Measurements from ENCODE around the gene TAS2R14. TPM values are rescaled to one million over a fixed set of nuclear protein-coding genes. Genes with fewer than 3 reads are reported as not detected.

The TAS2R14 gene
- polyA plus RNA-seq, 1 of the 3 experiments (the other 2 are of a cell fraction) = 1.4 TPM

DNA sequence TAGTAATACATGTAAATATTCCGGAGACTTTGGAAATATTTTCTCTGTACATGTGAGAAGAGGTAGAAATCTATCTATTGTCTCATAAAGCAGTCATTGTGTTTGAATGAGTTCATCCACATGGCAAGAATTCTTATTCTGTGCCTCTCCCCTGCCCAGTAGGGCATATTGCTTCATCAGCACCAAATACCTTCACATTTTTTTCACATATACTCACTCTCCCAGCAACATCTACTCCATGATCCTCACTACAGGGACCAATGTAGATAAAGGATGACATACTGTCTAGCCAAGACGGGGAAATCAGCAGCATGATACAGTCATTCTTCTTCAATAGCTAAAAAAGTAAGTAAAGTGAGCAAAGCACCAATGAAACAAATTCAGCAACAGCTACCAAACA lies 1.3 kb upstream of the TAS2R14 start:
- ChIA-PET CTCF (no interaction called here), POLR2A (no interaction called here)
- no peaks in the 10 kb centered on the region for H4K20me1 ChIP-seq (ENCODE audit: insufficient read depth)
- no peaks in the 10 kb centered on the region for H3K9me3 ChIP-seq
- H3K4me2 ChIP-seq = no peak overlapping the region
- H3K79me2 ChIP-seq (ENCODE audit: insufficient read depth) = no peaks in the 10 kb centered on the region
- 86% methylated on average over 2 of the region's 2 CpGs for WGBS (ENCODE audit: low lambda C conversion rate)
- no peaks in the 10 kb centered on the region; the same call in 1 of the 2 replicates for H3K9me2 ChIP-seq
- peaks cover 2 to 4% of the 10 kb centered on the region in 2 experiments for H3K36me3 ChIP-seq (replicated peaks in 1 of 2; ENCODE audit: control insufficient read depth in 1 of 2, insufficient read depth in 2 of 2, low read length in 1 of 2)
- no peak overlapping the region for H3K9ac ChIP-seq
- no peak overlapping the region for H3K4me3 ChIP-seq (ENCODE audit: low read depth in 2 of 2, low read length in 1 of 2)
- peak; percentile 20; the same call in 1 of the 2 replicates for TF ChIP-seq FOSL2 (IDR thresholded peaks at IDR 0.05; ENCODE audit: borderline replicate concordance, low read depth)
- TF ChIP-seq, protein P1, sequence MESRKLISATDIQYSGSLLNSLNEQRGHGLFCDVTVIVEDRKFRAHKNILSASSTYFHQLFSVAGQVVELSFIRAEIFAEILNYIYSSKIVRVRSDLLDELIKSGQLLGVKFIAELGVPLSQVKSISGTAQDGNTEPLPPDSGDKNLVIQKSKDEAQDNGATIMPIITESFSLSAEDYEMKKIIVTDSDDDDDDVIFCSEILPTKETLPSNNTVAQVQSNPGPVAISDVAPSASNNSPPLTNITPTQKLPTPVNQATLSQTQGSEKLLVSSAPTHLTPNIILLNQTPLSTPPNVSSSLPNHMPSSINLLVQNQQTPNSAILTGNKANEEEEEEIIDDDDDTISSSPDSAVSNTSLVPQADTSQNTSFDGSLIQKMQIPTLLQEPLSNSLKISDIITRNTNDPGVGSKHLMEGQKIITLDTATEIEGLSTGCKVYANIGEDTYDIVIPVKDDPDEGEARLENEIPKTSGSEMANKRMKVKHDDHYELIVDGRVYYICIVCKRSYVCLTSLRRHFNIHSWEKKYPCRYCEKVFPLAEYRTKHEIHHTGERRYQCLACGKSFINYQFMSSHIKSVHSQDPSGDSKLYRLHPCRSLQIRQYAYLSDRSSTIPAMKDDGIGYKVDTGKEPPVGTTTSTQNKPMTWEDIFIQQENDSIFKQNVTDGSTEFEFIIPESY (IDR thresholded peaks at IDR 0.05; ENCODE audit: borderline replicate concordance, low read depth) = no peak
- TF ChIP-seq JUND (IDR thresholded peaks at IDR 0.05) = peak; percentile 48
- no peak overlapping the region for H2AFZ ChIP-seq (ENCODE audit: low read depth)
- no peaks in the 10 kb centered on the region for H3K27me3 ChIP-seq (ENCODE audit: insufficient read depth)
- peaks cover 5% of the 10 kb centered on the region for H3F3A ChIP-seq (replicated peaks; ENCODE audit: insufficient read depth)
- no peak for DNase-seq
- peaks cover 0 to 4% of the 10 kb centered on the region in 2 experiments; a peak in 1 of 4 replicates for H3K4me1 ChIP-seq (ENCODE audit: control insufficient read depth in 1 of 2, insufficient read depth in 2 of 2, low read depth in 1 of 2, low read length in 1 of 2)
- no peak overlapping the region for H3K27ac ChIP-seq (ENCODE audit: low read depth in 2 of 2, low read length in 1 of 2)

DNA sequence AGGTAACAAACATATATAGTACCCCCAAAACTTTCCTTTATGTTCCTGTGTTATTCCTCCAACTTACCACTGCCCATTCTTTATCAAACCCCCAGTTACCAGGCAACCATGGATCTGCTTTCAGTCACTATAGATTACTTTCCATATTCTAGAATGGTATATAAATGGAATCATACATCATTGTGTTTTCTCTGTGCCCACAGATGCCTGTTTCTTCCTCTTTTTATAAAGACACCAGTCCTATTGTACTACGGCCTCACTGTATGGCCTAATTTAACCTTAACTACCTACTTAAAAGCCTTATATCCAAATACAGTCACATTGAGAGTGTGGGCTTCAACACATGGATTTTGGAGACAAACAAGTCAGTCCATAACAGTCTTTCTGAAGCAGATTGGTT lies 2.6 kb downstream of the TAS2R14 start:
- Histone ChIP-seq H3K79me2 (ENCODE audit: insufficient read depth) (no peaks in the 10 kb centered on the region), H3K27ac (ENCODE audit: low read depth in 2 of 2, low read length in 1 of 2) (no peak overlapping the region), H3K4me2 (no peak overlapping the region), H3K27me3 (ENCODE audit: insufficient read depth) (no peaks in the 10 kb centered on the region), H2AFZ (ENCODE audit: low read depth) (no peak overlapping the region), H3K9me2 (no peaks in the 10 kb centered on the region; the same call in 1 of the 2 replicates), H3K4me1 (ENCODE audit: control insufficient read depth in 1 of 2, insufficient read depth in 2 of 2, low read depth in 1 of 2, low read length in 1 of 2) (no peaks in the 10 kb centered on the region), H3F3A (replicated peaks; ENCODE audit: insufficient read depth) (peaks cover 5% of the 10 kb centered on the region), H3K4me3 (ENCODE audit: low read depth in 2 of 2, low read length in 1 of 2) (no peak overlapping the region), H3K9ac (no peak overlapping the region), H3K9me3 (no peaks in the 10 kb centered on the region), H3K36me3 (replicated peaks in 1 of 2; ENCODE audit: control insufficient read depth in 1 of 2, insufficient read depth in 2 of 2, low read length in 1 of 2) (peaks cover 5 to 7% of the 10 kb centered on the region in 2 experiments), H4K20me1 (ENCODE audit: insufficient read depth) (no peaks in the 10 kb centered on the region)
- POLR2A ChIA-PET = no interaction called here
- CTCF ChIA-PET = no interaction called here
- 88% methylated on average over 1 of the region's 1 CpG for WGBS (ENCODE audit: low lambda C conversion rate)
- DNase-seq = no peak
- TF ChIP-seq, protein P2, sequence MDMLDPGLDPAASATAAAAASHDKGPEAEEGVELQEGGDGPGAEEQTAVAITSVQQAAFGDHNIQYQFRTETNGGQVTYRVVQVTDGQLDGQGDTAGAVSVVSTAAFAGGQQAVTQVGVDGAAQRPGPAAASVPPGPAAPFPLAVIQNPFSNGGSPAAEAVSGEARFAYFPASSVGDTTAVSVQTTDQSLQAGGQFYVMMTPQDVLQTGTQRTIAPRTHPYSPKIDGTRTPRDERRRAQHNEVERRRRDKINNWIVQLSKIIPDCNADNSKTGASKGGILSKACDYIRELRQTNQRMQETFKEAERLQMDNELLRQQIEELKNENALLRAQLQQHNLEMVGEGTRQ (IDR thresholded peaks at IDR 0.05; ENCODE audit: borderline replicate concordance, low read depth, low read length) = no peak
- no peak for TF ChIP-seq GABPA (IDR thresholded peaks at IDR 0.05; ENCODE audit: low read depth)
- no peak for TF ChIP-seq EP300 (IDR thresholded peaks at IDR 0.05; ENCODE audit: borderline replicate concordance in 1 of 2, low read depth in 1 of 2, low read length in 1 of 2)
- TF ChIP-seq FOSL2 (IDR thresholded peaks at IDR 0.05; ENCODE audit: borderline replicate concordance, low read depth) = no peak
- TF ChIP-seq CHD2 (IDR thresholded peaks at IDR 0.05; ENCODE audit: low read length, partially characterized antibody) = no peak
- TF ChIP-seq, protein P3, sequence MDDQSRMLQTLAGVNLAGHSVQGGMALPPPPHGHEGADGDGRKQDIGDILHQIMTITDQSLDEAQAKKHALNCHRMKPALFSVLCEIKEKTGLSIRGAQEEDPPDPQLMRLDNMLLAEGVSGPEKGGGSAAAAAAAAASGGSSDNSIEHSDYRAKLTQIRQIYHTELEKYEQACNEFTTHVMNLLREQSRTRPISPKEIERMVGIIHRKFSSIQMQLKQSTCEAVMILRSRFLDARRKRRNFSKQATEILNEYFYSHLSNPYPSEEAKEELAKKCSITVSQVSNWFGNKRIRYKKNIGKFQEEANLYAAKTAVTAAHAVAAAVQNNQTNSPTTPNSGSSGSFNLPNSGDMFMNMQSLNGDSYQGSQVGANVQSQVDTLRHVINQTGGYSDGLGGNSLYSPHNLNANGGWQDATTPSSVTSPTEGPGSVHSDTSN (IDR thresholded peaks at IDR 0.05) = no peak
- TF ChIP-seq TEAD4 (IDR thresholded peaks at IDR 0.05; ENCODE audit: borderline replicate concordance, insufficient read depth) = no peak
- no peak for TF ChIP-seq SIN3A (IDR thresholded peaks at IDR 0.05; ENCODE audit: borderline replicate concordance, low read depth, low read length)
- TF ChIP-seq, protein P4, sequence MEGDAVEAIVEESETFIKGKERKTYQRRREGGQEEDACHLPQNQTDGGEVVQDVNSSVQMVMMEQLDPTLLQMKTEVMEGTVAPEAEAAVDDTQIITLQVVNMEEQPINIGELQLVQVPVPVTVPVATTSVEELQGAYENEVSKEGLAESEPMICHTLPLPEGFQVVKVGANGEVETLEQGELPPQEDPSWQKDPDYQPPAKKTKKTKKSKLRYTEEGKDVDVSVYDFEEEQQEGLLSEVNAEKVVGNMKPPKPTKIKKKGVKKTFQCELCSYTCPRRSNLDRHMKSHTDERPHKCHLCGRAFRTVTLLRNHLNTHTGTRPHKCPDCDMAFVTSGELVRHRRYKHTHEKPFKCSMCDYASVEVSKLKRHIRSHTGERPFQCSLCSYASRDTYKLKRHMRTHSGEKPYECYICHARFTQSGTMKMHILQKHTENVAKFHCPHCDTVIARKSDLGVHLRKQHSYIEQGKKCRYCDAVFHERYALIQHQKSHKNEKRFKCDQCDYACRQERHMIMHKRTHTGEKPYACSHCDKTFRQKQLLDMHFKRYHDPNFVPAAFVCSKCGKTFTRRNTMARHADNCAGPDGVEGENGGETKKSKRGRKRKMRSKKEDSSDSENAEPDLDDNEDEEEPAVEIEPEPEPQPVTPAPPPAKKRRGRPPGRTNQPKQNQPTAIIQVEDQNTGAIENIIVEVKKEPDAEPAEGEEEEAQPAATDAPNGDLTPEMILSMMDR (IDR thresholded peaks at IDR 0.05) = no peak
- TF ChIP-seq RCOR1 (IDR thresholded peaks at IDR 0.05; ENCODE audit: low read length) = no peak
- TF ChIP-seq, protein P5, sequence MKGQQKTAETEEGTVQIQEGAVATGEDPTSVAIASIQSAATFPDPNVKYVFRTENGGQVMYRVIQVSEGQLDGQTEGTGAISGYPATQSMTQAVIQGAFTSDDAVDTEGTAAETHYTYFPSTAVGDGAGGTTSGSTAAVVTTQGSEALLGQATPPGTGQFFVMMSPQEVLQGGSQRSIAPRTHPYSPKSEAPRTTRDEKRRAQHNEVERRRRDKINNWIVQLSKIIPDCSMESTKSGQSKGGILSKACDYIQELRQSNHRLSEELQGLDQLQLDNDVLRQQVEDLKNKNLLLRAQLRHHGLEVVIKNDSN (IDR thresholded peaks at IDR 0.05; ENCODE audit: borderline replicate concordance, low read depth) = no peak
- TF ChIP-seq FOXJ3 (CRISPR knock-in tag; IDR thresholded peaks at IDR 0.05) = no peak
- TF ChIP-seq NRF1 (IDR thresholded peaks at IDR 0.05; ENCODE audit: low read depth, low read length) = no peak
- no peak for TF ChIP-seq MXI1 (IDR thresholded peaks at IDR 0.05; ENCODE audit: low read depth, low read length)
- TF ChIP-seq, protein P6, sequence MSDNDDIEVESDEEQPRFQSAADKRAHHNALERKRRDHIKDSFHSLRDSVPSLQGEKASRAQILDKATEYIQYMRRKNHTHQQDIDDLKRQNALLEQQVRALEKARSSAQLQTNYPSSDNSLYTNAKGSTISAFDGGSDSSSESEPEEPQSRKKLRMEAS (IDR thresholded peaks at IDR 0.05; ENCODE audit: low read depth) = no peak
- TF ChIP-seq, protein P7, sequence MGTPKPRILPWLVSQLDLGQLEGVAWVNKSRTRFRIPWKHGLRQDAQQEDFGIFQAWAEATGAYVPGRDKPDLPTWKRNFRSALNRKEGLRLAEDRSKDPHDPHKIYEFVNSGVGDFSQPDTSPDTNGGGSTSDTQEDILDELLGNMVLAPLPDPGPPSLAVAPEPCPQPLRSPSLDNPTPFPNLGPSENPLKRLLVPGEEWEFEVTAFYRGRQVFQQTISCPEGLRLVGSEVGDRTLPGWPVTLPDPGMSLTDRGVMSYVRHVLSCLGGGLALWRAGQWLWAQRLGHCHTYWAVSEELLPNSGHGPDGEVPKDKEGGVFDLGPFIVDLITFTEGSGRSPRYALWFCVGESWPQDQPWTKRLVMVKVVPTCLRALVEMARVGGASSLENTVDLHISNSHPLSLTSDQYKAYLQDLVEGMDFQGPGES (IDR thresholded peaks at IDR 0.05; ENCODE audit: low read depth, low read length) = no peak
- TF ChIP-seq ELF1 (IDR thresholded peaks at IDR 0.05) = no peak
- TF ChIP-seq POLR2AphosphoS5 (IDR thresholded peaks at IDR 0.05; ENCODE audit: low read depth, low read length) = no peak

All from SK-N-SH (cell line).